CD14-positive monocyte (primary cell): ENCODE data around the gene LRRC4. TPM values are rescaled to one million over a fixed set of nuclear protein-coding genes. Genes with fewer than 3 reads are reported as not detected.

Experiments used
- DNase-seq, 3 donors: peaks; one replicate each; pipeline ENCODE4 v3.0.0-alpha.2; 2011 to 2022
- H2AFZ ChIP-seq: 2 replicates; pipeline ENCODE4 v1.6.0; 2012; ENCODE audit warnings: mild to moderate bottlenecking, low read depth, low read length, inconsistent platforms; ENCODE audit not compliant: insufficient read depth, poor library complexity, severe bottlenecking
- H3K27ac ChIP-seq, 2 donors: 1 replicate in 1 of 2; 2 replicates in 1 of 2; pipeline ENCODE4 v1.5.1; 2012 to 2013; ENCODE audit warnings: low read length in 2 of 2, control low read depth in 1 of 2, inconsistent platforms in 1 of 2, low read depth in 1 of 2, mild to moderate bottlenecking in 1 of 2
- H3K27me3 ChIP-seq, 2 donors: one replicate each; pipeline versions ENCODE4 v1.6.0 to v1.6.1; 2011 to 2013; ENCODE audit warnings: low read length in 2 of 2; ENCODE audit not compliant: control insufficient read depth in 2 of 2, insufficient read depth in 2 of 2
- H3K36me3 ChIP-seq, 2 donors: replicated peaks in 1 of 2; 1 replicate in 1 of 2; 2 replicates in 1 of 2; pipeline versions ENCODE4 v1.5.1 to v1.6.1; 2012 to 2013; ENCODE audit warnings: low read length in 2 of 2, control low read depth in 1 of 2, inconsistent platforms in 1 of 2, mild to moderate bottlenecking in 1 of 2; ENCODE audit not compliant: insufficient read depth in 2 of 2, control insufficient read depth in 1 of 2
- H3K4me1 ChIP-seq, 2 donors: 1 replicate in 1 of 2; 2 replicates in 1 of 2; pipeline versions ENCODE4 v1.5.1 to v1.6.1; 2012 to 2013; ENCODE audit warnings: low read length in 2 of 2, control low read depth in 1 of 2, inconsistent platforms in 1 of 2, mild to moderate bottlenecking in 1 of 2, moderate library complexity in 1 of 2; ENCODE audit not compliant: insufficient read depth in 2 of 2, control insufficient read depth in 1 of 2
- H3K4me2 ChIP-seq: replicated peaks from 2 replicates; pipeline ENCODE3; 2012; ENCODE audit warnings: low read length, moderate library complexity, mild to moderate bottlenecking; ENCODE audit not compliant: poor library complexity, severe bottlenecking; ENCODE audit errors: extremely low read depth
- H3K4me3 ChIP-seq, 3 experiments: fragments of 200-600 bp in 1 of 3; sonication (generic) in 1 of 3; replicated peaks in 1 of 3; 1 replicate in 2 of 3; 2 replicates in 1 of 3; pipeline ENCODE4 v1.5.1; 2011 to 2013; ENCODE audit warnings: low read length in 3 of 3, mild to moderate bottlenecking in 3 of 3, control low read depth in 2 of 3, low read depth in 2 of 3, inconsistent platforms in 1 of 3, moderate library complexity in 1 of 3
- H3K79me2 ChIP-seq: 2 replicates; pipeline ENCODE4 v1.6.0; 2012; ENCODE audit warnings: mild to moderate bottlenecking, control low read depth, inconsistent platforms, low read length, moderate library complexity; ENCODE audit not compliant: insufficient read depth
- H3K9ac ChIP-seq: 2 replicates; pipeline ENCODE4 v1.6.0; 2017; ENCODE audit warnings: low read length, mild to moderate bottlenecking; ENCODE audit not compliant: insufficient read depth, poor library complexity, severe bottlenecking
- H3K9me3 ChIP-seq, 2 donors: replicated peaks in 1 of 2; 1 replicate in 1 of 2; 2 replicates in 1 of 2; pipeline versions ENCODE4 v1.5.1 to v1.6.1; 2012 to 2013; ENCODE audit warnings: low read length in 2 of 2, control low read depth in 1 of 2; ENCODE audit not compliant: control insufficient read depth in 1 of 2, insufficient read depth in 1 of 2
- H4K20me1 ChIP-seq: 2 replicates; pipeline ENCODE4 v1.6.0; 2012; ENCODE audit warnings: mild to moderate bottlenecking, low read length, control low read depth, moderate library complexity; ENCODE audit not compliant: insufficient read depth
- H3K27ac Mint-ChIP-seq, 7 donors: one replicate each; pipeline ENCODE4 v1.8.0; 2020; ENCODE audit warnings: mild to moderate bottlenecking in 7 of 7, mixed read lengths in 7 of 7, moderate library complexity in 6 of 7, inconsistent platforms in 2 of 7
- H3K27me3 Mint-ChIP-seq, 3 donors: one replicate each; pipeline ENCODE4 v1.8.0; 2021 to 2022; ENCODE audit warnings: low read depth in 3 of 3, mild to moderate bottlenecking in 3 of 3, mixed read lengths in 3 of 3, moderate library complexity in 3 of 3, inconsistent platforms in 1 of 3
- H3K36me3 Mint-ChIP-seq, 2 donors: one replicate each; pipeline ENCODE4 v1.8.0; 2020; ENCODE audit warnings: mixed read lengths in 2 of 2, inconsistent platforms in 1 of 2, mild to moderate bottlenecking in 1 of 2
- H3K4me1 Mint-ChIP-seq: one replicate; pipeline ENCODE4 v1.8.0; 2020; ENCODE audit warnings: mild to moderate bottlenecking, mixed read lengths
- H3K4me3 Mint-ChIP-seq, 2 donors: one replicate each; pipeline ENCODE4 v1.8.0; 2020; ENCODE audit warnings: mild to moderate bottlenecking in 2 of 2, mixed read lengths in 2 of 2, moderate library complexity in 1 of 2
- H3K9me3 Mint-ChIP-seq, 7 donors: one replicate each; pipeline ENCODE4 v1.8.0; 2020 to 2022; ENCODE audit warnings: mixed read lengths in 7 of 7, mild to moderate bottlenecking in 6 of 7, moderate library complexity in 6 of 7, inconsistent platforms in 2 of 7
- CTCF ChIP-seq: fragments of 200-600 bp; IDR thresholded peaks from one replicate; pipeline ENCODE4 v1.8.0; 2022; ENCODE audit warnings: antibody characterized with exemption, mild to moderate bottlenecking
- WGBS: methylation state at CpG from one replicate; pipeline ENCODE4 v1.1.5; 2013; ENCODE audit warnings: missing lambda C conversion rate; ENCODE audit not compliant: insufficient coverage; 5-methylcytosine and 5-hydroxymethylcytosine counted together
- intact Hi-C, 2 donors: fragments of 100-400 bp; cut with micrococcal nuclease; formaldehyde crosslinking; loops; one replicate each; pipeline versions ENCODE4 v1.15.0 to v1.15.1; 2023
- polyA plus RNA-seq, 3 donors: library from polyadenylated mRNA; depleted of rRNA in 1 of 3; unstranded in 2 of 3; stranded (reverse) in 1 of 3; fragments of 300-500 nt in 2 of 3; fragments of >200 nt in 1 of 3; fragmentation: Illumina TruSeq in 2 of 3; gene quantifications; 1 replicate in 2 of 3; 2 replicates in 1 of 3; pipeline ENCODE4 v1.2.3, GENCODE V29; 2012 to 2021

LRRC4 gene
- polyA plus RNA-seq, 3 donors = 0.12 to 3.3 (median 0.91) TPM

GRCh38 chr7:128022631-128023532 lies 8.4 kb downstream of the LRRC4 start:
- peak in 2 of 3 donors; percentile 40 to 47 for DNase-seq
- H4K20me1 ChIP-seq = peaks cover 84% of the 10 kb centered on the region
- no peak overlapping the region for H2AFZ ChIP-seq
- TF ChIP-seq CTCF = no peak
- intact Hi-C loops = no loop called here
- WGBS = 89% methylated on average over 3 of the region's 6 CpGs
- H3K36me3 Mint-ChIP-seq = peaks cover 32 to 38% of the 10 kb centered on the region in 2 donors
- H3K4me1 Mint-ChIP-seq = peaks cover 65% of the 10 kb centered on the region
- peaks cover 56 to 58% of the 10 kb centered on the region in 2 donors for H3K4me1 ChIP-seq
- H3K27me3 ChIP-seq = no peaks in the 10 kb centered on the region
- H3K9me3 ChIP-seq = no peaks in the 10 kb centered on the region
- no peak overlapping the region for H3K4me3 Mint-ChIP-seq
- H3K36me3 ChIP-seq = peaks cover 12 to 34% of the 10 kb centered on the region in 2 donors
- peak overlapping the region; percentile 11 for H3K4me2 ChIP-seq
- no peak overlapping the region for H3K4me3 ChIP-seq
- peak overlapping the region in 4 of 7 donors; percentile 8 to 62 (median 24) for H3K27ac Mint-ChIP-seq
- H3K79me2 ChIP-seq = peaks cover 14% of the 10 kb centered on the region
- H3K27me3 Mint-ChIP-seq = peaks cover 0 to 3% (median 3%) of the 10 kb centered on the region in 3 donors
- H3K9me3 Mint-ChIP-seq = peaks cover 0 to 1% (median 0%) of the 10 kb centered on the region in 7 donors
- no peak overlapping the region for H3K27ac ChIP-seq
- no peak overlapping the region for H3K9ac ChIP-seq

GRCh38 chr7:128021366-128021765 lies 9.9 kb downstream of the LRRC4 start:
- H3K4me2 ChIP-seq = no peak overlapping the region

More at GRCh38 chr7:128021366-128021765, 9.9 kb downstream of the LRRC4 start:
- H2AFZ ChIP-seq = no peak overlapping the region
- 90% methylated on average over 1 of the region's 2 CpGs for WGBS
- H3K4me3 Mint-ChIP-seq = no peak overlapping the region
- no peaks in the 10 kb centered on the region for H3K9me3 ChIP-seq
- no peak overlapping the region for H3K27ac Mint-ChIP-seq
- H3K4me1 Mint-ChIP-seq = peaks cover 59% of the 10 kb centered on the region
- peaks cover 15 to 49% of the 10 kb centered on the region in 2 donors for H3K36me3 ChIP-seq
- H4K20me1 ChIP-seq = peaks cover 84% of the 10 kb centered on the region
- peaks cover 34 to 51% of the 10 kb centered on the region in 2 donors for H3K36me3 Mint-ChIP-seq
- no peak for DNase-seq
- no peaks in the 10 kb centered on the region for H3K27me3 ChIP-seq
- peaks cover 0 to 1% (median 0%) of the 10 kb centered on the region in 7 donors for H3K9me3 Mint-ChIP-seq
- TF ChIP-seq CTCF = no peak
- H3K4me3 ChIP-seq = no peak overlapping the region
- H3K27me3 Mint-ChIP-seq = peaks cover 0 to 3% (median 3%) of the 10 kb centered on the region in 3 donors
- H3K79me2 ChIP-seq = peaks cover under 1% of the 10 kb centered on the region
- intact Hi-C loops = no loop called here
- no peak overlapping the region for H3K9ac ChIP-seq
- H3K27ac ChIP-seq = no peak overlapping the region
- peaks cover 43 to 44% of the 10 kb centered on the region in 2 donors for H3K4me1 ChIP-seq
